Measurements from ENCODE around the gene SLC39A9. TPM values are rescaled to one million over a fixed set of nuclear protein-coding genes. Genes with fewer than 3 reads are reported as not detected.

SLC39A9 gene
- total RNA-seq, 4 donors from 2014 or later = 50.2 to 64.1 (median 57.9) TPM

DNA sequence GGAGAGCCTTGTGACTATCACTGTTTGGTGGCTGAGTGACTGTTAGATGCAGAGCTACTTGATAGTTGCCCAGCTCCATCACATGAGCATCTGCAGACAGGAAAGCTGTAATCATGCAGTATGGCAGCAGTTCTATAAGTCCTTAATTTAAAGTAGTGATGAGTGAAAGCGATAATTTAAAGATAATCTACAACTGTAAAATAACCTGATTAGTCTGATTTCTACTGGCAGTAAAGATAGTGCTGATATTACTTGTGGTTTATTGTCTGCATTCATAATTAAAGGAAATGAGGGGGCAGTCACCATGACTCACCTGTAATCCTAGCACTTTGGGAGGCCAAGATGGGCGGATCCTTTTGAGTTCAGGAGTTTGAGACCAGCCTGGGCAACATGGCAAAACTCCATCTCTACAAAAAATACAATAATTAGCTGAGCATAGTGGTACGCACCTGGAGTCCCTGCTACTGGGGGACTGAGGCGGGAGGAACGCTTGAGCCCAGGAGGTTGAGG is 44.9 kb downstream of the SLC39A9 start:
- TF ChIP-seq CTCF (IDR thresholded peaks at IDR 0.05; ENCODE audit: low read depth) = no peak

GRCh38 chr14:69449216-69449615 is 50.7 kb downstream of the SLC39A9 start:
- no peak for TF ChIP-seq CTCF (IDR thresholded peaks at IDR 0.05; ENCODE audit: low read depth)

DNA sequence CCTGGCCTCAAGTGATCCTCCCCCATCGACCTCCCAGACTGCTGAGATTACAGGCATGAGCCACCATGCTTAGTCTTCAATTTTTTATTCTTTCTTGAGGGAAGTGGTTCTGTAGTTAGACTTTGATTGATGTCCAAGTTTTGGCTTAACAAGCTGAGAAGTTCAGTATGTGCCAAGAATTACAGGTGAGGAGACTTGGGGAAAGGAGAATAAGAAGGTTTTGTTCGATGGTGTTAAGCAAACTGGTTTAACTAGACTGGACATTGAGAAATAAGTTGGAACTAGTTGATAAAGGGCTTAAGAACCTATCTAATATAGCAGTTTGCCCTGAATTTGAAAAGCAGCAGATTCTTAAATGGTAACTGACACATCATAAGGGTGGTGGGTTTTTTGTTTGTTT is 53.4 kb downstream of the SLC39A9 start:
- TF ChIP-seq CTCF (IDR thresholded peaks at IDR 0.05; ENCODE audit: low read depth) = no peak

DNA sequence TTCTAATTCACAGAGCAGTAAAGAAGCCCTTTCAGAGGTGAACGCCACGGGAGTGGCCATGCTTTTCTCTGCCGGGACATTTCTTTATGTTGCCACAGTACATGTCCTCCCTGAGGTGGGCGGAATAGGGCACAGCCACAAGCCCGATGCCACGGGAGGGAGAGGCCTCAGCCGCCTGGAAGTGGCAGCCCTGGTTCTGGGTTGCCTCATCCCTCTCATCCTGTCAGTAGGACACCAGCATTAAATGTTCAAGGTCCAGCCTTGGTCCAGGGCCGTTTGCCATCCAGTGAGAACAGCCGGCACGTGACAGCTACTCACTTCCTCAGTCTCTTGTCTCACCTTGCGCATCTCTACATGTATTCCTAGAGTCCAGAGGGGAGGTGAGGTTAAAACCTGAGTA is 59.9 kb downstream of the SLC39A9 start:
- TF ChIP-seq CTCF (IDR thresholded peaks at IDR 0.05; ENCODE audit: low read depth) = no peak

DNA sequence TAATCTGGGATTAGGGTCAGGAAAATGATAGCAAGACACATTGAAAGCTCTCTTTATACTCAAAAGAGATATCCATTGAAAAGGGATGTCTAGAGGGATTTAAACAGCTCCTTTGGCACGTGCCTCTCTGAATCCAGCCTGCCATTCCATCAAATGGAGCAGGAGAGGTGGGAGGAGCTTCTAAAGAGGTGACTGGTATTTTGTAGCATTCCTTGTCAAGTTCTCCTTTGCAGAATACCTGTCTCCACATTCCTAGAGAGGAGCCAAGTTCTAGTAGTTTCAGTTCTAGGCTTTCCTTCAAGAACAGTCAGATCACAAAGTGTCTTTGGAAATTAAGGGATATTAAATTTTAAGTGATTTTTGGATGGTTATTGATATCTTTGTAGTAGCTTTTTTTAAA is 60.6 kb downstream of the SLC39A9 start:
- no peak for TF ChIP-seq CTCF (IDR thresholded peaks at IDR 0.05; ENCODE audit: low read depth)

DNA sequence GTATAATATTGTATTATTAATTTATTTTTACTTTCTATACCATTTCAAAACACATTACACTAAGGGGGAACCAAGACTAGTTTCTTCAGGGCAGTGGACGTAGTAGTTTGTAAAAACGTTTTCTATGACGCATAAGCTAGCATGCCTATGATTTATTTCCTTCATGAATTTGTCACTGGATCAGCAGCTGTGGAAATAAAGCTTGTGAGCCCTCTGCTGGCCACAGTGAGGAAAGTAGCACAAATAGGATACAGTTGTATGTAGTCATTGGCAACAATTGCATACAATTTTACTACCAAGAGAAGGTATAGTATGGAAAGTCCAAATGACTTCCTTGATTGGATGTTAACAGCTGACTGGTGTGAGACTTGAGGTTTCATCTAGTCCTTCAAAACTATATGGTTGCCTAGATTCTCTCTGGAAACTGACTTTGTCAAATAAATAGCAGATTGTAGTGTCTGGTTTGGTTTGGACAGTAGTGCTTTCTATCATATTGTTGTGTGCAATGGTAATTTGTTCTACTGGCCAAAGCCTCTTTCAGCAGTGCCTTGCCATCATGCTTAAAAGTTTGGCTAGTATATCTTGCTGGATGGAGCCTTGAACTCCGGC is 61.7 kb downstream of the SLC39A9 start:
- TF ChIP-seq CTCF (IDR thresholded peaks at IDR 0.05; ENCODE audit: low read depth) = no peak

GRCh38 chr14:69464379-69464778 is 65.9 kb downstream of the SLC39A9 start:
- no peak for TF ChIP-seq CTCF (IDR thresholded peaks at IDR 0.05; ENCODE audit: low read depth)
